ENCODE results near the gene SIVA1. TPM values are rescaled to one million over a fixed set of nuclear protein-coding genes. Genes with fewer than 3 reads are reported as not detected.
A peak's percentile ranks its signal among the peaks of the same experiment; 100 is the strongest.

SIVA1 gene
- polyA plus RNA-seq, 3 donors: 102 to 193 (median 156) TPM

DNA sequence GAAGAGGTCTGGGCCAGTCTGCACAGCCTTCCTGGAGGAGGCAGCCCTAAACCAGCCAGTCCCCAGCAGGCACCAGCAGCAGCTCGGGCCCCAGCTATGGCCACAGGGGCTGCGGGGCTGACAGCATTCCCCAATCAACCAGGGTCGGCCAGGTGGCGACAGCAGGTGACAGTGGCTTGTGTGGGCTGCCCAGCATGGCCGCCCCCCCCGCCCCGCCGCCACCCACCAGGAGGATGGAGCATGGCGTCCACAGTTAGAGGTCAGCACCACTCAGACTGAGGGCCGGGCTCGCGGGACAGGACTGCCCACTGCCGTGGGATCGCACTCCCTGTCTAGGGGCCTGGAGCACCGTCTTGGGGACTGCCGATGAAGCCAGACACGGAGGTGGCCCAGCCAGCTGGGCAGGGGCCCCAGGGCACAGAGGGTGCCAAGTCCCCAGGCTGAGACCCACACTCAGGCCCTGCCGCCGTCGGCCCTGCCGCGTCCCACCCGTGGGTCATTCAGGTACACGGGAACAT lies 27.6 kb downstream of the SIVA1 start:
- H3K27ac Mint-ChIP-seq: no peak overlapping the region
- DNase-seq: no peak
- no peaks in the 10 kb centered on the region for H3K4me1 Mint-ChIP-seq
- H3K9me3 Mint-ChIP-seq: peaks cover 0 to 2% (median 0%) of the 10 kb centered on the region in 7 donors
- no peaks in the 10 kb centered on the region for H3K27me3 Mint-ChIP-seq (ENCODE audit: low read depth in 3 of 3)
- peaks cover 38 to 53% of the 10 kb centered on the region in 2 donors for H3K36me3 ChIP-seq (replicated peaks in 1 of 2; ENCODE audit: control insufficient read depth in 1 of 2, insufficient read depth in 2 of 2, low read length in 2 of 2)
- no peak overlapping the region for H3K4me3 Mint-ChIP-seq
- intact Hi-C loops (cut with micrococcal nuclease): no loop called here
- H4K20me1 ChIP-seq (ENCODE audit: insufficient read depth, low read length): peaks cover 96% of the 10 kb centered on the region
- peaks cover 20% of the 10 kb centered on the region for H3K79me2 ChIP-seq (ENCODE audit: insufficient read depth, low read length)
- H3K4me1 ChIP-seq (ENCODE audit: control insufficient read depth in 1 of 2, insufficient read depth in 2 of 2, low read length in 2 of 2): peaks cover 0 to 1% of the 10 kb centered on the region in 2 donors
- H3K9me3 ChIP-seq (replicated peaks in 1 of 2; ENCODE audit: control insufficient read depth in 1 of 2, insufficient read depth in 1 of 2, low read length in 2 of 2): no peaks in the 10 kb centered on the region
- H3K36me3 Mint-ChIP-seq: peaks cover 9 to 37% of the 10 kb centered on the region in 2 donors
- no peak overlapping the region for H3K4me3 ChIP-seq (replicated peaks in 1 of 3; ENCODE audit: low read depth in 2 of 3, low read length in 3 of 3)
- H3K27ac ChIP-seq (ENCODE audit: low read depth in 1 of 2, low read length in 2 of 2): no peak overlapping the region
- no peak overlapping the region for H3K4me2 ChIP-seq (replicated peaks; ENCODE audit: extremely low read depth, low read length, poor library complexity, severe bottlenecking)
- H2AFZ ChIP-seq (ENCODE audit: insufficient read depth, low read depth, low read length, poor library complexity, severe bottlenecking): no peak overlapping the region
- no peak overlapping the region for H3K9ac ChIP-seq (ENCODE audit: insufficient read depth, low read length, poor library complexity, severe bottlenecking)
- no peaks in the 10 kb centered on the region for H3K27me3 ChIP-seq (ENCODE audit: control insufficient read depth in 2 of 2, insufficient read depth in 2 of 2, low read length in 2 of 2)
- TF ChIP-seq, protein P1, sequence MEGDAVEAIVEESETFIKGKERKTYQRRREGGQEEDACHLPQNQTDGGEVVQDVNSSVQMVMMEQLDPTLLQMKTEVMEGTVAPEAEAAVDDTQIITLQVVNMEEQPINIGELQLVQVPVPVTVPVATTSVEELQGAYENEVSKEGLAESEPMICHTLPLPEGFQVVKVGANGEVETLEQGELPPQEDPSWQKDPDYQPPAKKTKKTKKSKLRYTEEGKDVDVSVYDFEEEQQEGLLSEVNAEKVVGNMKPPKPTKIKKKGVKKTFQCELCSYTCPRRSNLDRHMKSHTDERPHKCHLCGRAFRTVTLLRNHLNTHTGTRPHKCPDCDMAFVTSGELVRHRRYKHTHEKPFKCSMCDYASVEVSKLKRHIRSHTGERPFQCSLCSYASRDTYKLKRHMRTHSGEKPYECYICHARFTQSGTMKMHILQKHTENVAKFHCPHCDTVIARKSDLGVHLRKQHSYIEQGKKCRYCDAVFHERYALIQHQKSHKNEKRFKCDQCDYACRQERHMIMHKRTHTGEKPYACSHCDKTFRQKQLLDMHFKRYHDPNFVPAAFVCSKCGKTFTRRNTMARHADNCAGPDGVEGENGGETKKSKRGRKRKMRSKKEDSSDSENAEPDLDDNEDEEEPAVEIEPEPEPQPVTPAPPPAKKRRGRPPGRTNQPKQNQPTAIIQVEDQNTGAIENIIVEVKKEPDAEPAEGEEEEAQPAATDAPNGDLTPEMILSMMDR (IDR thresholded peaks at IDR 0.05): no peak
- WGBS (ENCODE audit: insufficient coverage): 98% methylated on average over 23 of the region's 24 CpGs

DNA sequence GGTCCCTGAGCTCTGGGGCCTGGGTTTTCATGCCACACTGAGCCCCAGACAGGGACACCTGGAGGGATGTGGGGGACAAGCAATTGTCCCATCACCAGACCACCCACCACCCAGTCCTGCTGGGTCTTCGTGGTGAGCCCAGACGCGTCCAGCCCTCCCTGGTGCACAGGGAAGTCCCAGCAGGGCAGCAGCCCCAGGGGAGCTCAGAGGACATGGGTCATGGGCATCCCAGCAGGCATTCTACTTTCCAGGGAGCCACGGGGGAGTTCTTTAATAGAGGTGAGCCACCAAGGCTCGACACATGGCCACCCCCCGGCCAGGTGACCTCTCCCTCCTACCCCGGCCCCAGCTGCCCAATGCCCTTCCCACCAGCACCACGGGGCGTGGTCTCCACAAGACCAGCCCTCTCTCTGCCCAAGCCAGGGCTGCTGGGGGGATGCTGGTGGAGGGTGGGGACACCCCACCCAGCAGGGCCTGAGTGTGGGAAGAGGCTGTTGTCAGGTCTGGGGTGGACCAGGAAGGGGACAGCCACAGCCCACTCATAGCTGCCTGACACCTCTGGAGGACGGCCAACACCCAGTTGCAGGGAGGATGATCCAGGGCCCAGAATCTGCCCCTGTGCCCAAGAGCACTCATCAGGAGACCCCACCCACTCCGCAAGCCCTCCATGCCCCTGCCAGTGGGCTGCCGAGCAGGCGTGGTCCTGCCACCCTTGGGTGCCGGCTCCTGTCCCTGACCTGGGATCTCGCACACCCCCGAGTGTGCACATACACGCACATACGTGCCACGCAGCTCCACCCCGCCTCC lies 28.5 kb downstream of the SIVA1 start:
- peaks cover 9 to 32% of the 10 kb centered on the region in 2 donors for H3K36me3 Mint-ChIP-seq
- H3K27me3 ChIP-seq (ENCODE audit: control insufficient read depth in 2 of 2, insufficient read depth in 2 of 2, low read length in 2 of 2): no peaks in the 10 kb centered on the region
- peaks cover 7% of the 10 kb centered on the region for H3K4me1 Mint-ChIP-seq
- peak overlapping the region in 1 of 7 donors; percentile 23 for H3K27ac Mint-ChIP-seq
- intact Hi-C loops (cut with micrococcal nuclease): no loop called here
- H3K27me3 Mint-ChIP-seq (ENCODE audit: low read depth in 3 of 3): no peaks in the 10 kb centered on the region
- H3K27ac ChIP-seq (ENCODE audit: low read depth in 1 of 2, low read length in 2 of 2): no peak overlapping the region
- no peak for DNase-seq
- peaks cover 93% of the 10 kb centered on the region for H4K20me1 ChIP-seq (ENCODE audit: insufficient read depth, low read length)
- H3K9ac ChIP-seq (ENCODE audit: insufficient read depth, low read length, poor library complexity, severe bottlenecking): no peak overlapping the region
- TF ChIP-seq, protein P1 (IDR thresholded peaks at IDR 0.05): no peak
- H3K9me3 ChIP-seq (replicated peaks in 1 of 2; ENCODE audit: control insufficient read depth in 1 of 2, insufficient read depth in 1 of 2, low read length in 2 of 2): no peaks in the 10 kb centered on the region
- H3K36me3 ChIP-seq (replicated peaks in 1 of 2; ENCODE audit: control insufficient read depth in 1 of 2, insufficient read depth in 2 of 2, low read length in 2 of 2): peaks cover 34 to 49% of the 10 kb centered on the region in 2 donors
- H3K4me3 ChIP-seq (replicated peaks in 1 of 3; ENCODE audit: low read depth in 2 of 3, low read length in 3 of 3): no peak overlapping the region
- 94% methylated on average over 15 of the region's 20 CpGs for WGBS (ENCODE audit: insufficient coverage)
- H3K9me3 Mint-ChIP-seq: peaks cover 0 to 2% (median 0%) of the 10 kb centered on the region in 7 donors
- H3K4me1 ChIP-seq (ENCODE audit: control insufficient read depth in 1 of 2, insufficient read depth in 2 of 2, low read length in 2 of 2): peaks cover 6 to 10% of the 10 kb centered on the region in 2 donors
- peaks cover 26% of the 10 kb centered on the region for H3K79me2 ChIP-seq (ENCODE audit: insufficient read depth, low read length)
- H3K4me3 Mint-ChIP-seq: no peak overlapping the region
- no peak overlapping the region for H3K4me2 ChIP-seq (replicated peaks; ENCODE audit: extremely low read depth, low read length, poor library complexity, severe bottlenecking)
- no peak overlapping the region for H2AFZ ChIP-seq (ENCODE audit: insufficient read depth, low read depth, low read length, poor library complexity, severe bottlenecking)

All from CD14-positive monocyte (primary cell).